ENCODE data around the gene CDH4. TPM values are rescaled to one million over a fixed set of nuclear protein-coding genes. Genes with fewer than 3 reads are reported as not detected.

The CDH4 gene
- total and polyA plus RNA-seq, 2 of the 8 experiments (the other 6 are each of a cell fraction or from before 2014, with no cell fraction given) = 4.3 to 7.9 TPM

DNA sequence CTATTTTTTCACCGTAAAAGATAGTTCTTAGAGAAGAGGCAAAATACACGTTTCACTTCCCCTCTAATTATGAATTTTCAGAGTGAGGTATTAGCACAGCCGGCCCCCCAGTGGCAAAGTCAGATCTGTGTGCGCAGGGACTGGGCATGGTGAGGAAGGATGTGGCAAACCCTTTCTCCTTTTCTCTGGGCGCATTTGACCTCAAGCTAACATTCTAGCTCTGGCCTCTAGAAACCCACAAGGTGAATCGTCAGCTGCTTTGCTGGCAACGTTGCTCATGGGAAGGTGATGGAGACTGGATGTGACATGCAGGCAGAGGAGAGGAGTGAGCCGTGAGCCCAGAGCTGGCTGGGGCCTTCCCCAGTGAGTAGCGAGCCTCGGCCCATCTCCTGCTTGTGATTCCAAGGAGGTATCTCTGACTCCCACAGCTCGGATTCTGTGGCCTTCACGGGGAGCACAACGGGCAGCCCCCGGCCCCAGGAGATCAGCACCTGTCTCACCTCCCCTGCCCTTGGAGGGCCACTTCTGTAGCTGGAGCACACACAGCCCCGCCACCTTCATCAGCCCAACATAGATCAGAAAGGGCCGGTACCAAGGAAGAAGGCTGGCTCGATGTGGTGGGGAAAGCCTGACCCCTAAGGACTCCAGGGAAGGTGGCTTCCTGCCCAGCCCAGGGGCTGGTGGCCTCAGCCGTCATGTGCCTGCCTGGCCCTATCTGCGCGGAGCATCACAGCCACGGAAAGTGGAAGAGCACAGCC, 660.8 kb downstream of the CDH4 start:
- Histone ChIP-seq H2BK12ac (ENCODE audit: low read depth, low read length) (no peak overlapping the region), H3K23ac (ENCODE audit: insufficient read length) (no peak overlapping the region), H3K4ac (replicated peaks; ENCODE audit: insufficient read length, low read depth, low read length) (no peak overlapping the region), H3K4me2 (ENCODE audit: insufficient read depth in 1 of 2, low read depth in 2 of 2, low read length in 2 of 2) (no peak overlapping the region), H3K14ac (ENCODE audit: insufficient read length) (no peak overlapping the region), H3K18ac (ENCODE audit: extremely low read depth, low read length) (no peak overlapping the region), H2BK5ac (ENCODE audit: low read depth, low read length) (no peak overlapping the region; the same call in 1 of the 2 replicates), H4K8ac (ENCODE audit: extremely low read depth, insufficient read depth, low read length) (no peak overlapping the region), H3K27me3 (replicated peaks in 1 of 4; ENCODE audit: control insufficient read depth in 3 of 4, extremely low read depth in 1 of 4, insufficient read depth in 3 of 4, low read length in 3 of 4) (no peaks in the 10 kb centered on the region; a peak in 1 of 7 replicates), H4K20me1 (replicated peaks in 1 of 2; ENCODE audit: control insufficient read depth in 1 of 2, insufficient read depth in 2 of 2, low read length in 2 of 2) (no peaks in the 10 kb centered on the region), H3K4me3 (ENCODE audit: extremely low read depth in 1 of 4, insufficient read depth in 2 of 4, low read depth in 3 of 4, low read length in 4 of 4) (no peak overlapping the region), H3K79me1 (ENCODE audit: low read depth, low read length) (no peaks in the 10 kb centered on the region), H3K9ac (replicated peaks in 1 of 4; ENCODE audit: extremely low read depth in 1 of 4, low read depth in 3 of 4, low read length in 3 of 4) (no peak overlapping the region), H3K23me2 (ENCODE audit: low read depth, low read length) (no peaks in the 10 kb centered on the region), H3K36me3 (ENCODE audit: control insufficient read depth in 2 of 4, insufficient read depth in 4 of 4, low read length in 3 of 4) (no peaks in the 10 kb centered on the region), H2BK20ac (ENCODE audit: low read length) (no peak overlapping the region), H2AK5ac (ENCODE audit: low read depth, low read length) (no peak overlapping the region), H2BK15ac (ENCODE audit: low read length) (no peak overlapping the region), H4K5ac (ENCODE audit: insufficient read length, low read depth, low read length) (no peak overlapping the region), H3K56ac (replicated peaks; ENCODE audit: insufficient read length, low read depth, low read length) (no peak overlapping the region), H3K9me3 (ENCODE audit: insufficient read depth in 2 of 2, low read depth in 1 of 2, low read length in 1 of 2) (no peaks in the 10 kb centered on the region; a peak in 1 of 4 replicates), H3K27ac (ENCODE audit: low read depth, low read length) (no peak overlapping the region), H2BK120ac (replicated peaks; ENCODE audit: low read depth, low read length) (no peak overlapping the region), H3K79me2 (ENCODE audit: control insufficient read depth in 1 of 2, insufficient read depth in 2 of 2, low read length in 2 of 2) (no peaks in the 10 kb centered on the region), H2AFZ (ENCODE audit: low read length) (no peak overlapping the region), H4K91ac (replicated peaks; ENCODE audit: insufficient read length, low read length) (no peak overlapping the region), H3K4me1 (replicated peaks in 1 of 4; ENCODE audit: control insufficient read depth in 3 of 4, insufficient read depth in 4 of 4, low read length in 3 of 4) (no peaks in the 10 kb centered on the region)
- ChIA-PET POLR2A (ENCODE audit: partially characterized antibody) (no interaction called here), CTCF (ENCODE audit: partially characterized antibody) (interaction anchor here (1.2 kb wide), 1 partner anchor 14 kb away, joined by 3 read pairs; no protein-coding TSS in a partner anchor)
- TF ChIP-seq NANOG (IDR thresholded peaks at IDR 0.05; ENCODE audit: insufficient read depth, low read depth, low read length, poor library complexity, severe bottlenecking) (no peak), GTF2F1 (IDR thresholded peaks at IDR 0.05; ENCODE audit: borderline replicate concordance, low read depth, low read length) (no peak), BACH1 (IDR thresholded peaks at IDR 0.05; ENCODE audit: low read length) (no peak), MAFK (IDR thresholded peaks at IDR 0.05; ENCODE audit: low read depth, low read length) (no peak), SP4 (IDR thresholded peaks at IDR 0.05; ENCODE audit: low read length) (no peak), CEBPB (IDR thresholded peaks at IDR 0.05; ENCODE audit: low read depth, low read length) (no peak)
- no peak for FAIRE-seq
- DNase-seq (ENCODE audit: low read depth in 1 of 2, low spot score in 2 of 2) = no peak
- 86% methylated on average over 16 of the region's 21 CpGs; no CpG with 5 or more reads in 1 of the 2 experiments for WGBS, 2 experiments (ENCODE audit: extremely low coverage in 1 of 2, insufficient coverage in 1 of 2, insufficient read length in 1 of 2, insufficient replicate concordance in 2 of 2, low coverage in 1 of 2, low lambda C conversion rate in 2 of 2, missing lambda C conversion rate in 1 of 2)

Measured in H1 (cell line).